Stomach (tissue), 9 donors: ENCODE results near the gene PRELID3B. TPM values are rescaled to one million over a fixed set of nuclear protein-coding genes. Genes with fewer than 3 reads are reported as not detected.

Source experiments
- DNase-seq, 2 donors: peaks; one replicate each; pipeline versions ENCODE4 v3.0.0 to v3.0.0-alpha.2; 2013 to 2019
- H3K27ac ChIP-seq, 5 donors: fragments of 200-600 bp in 4 of 5; sonication (generic) in 4 of 5; one replicate each; pipeline ENCODE4 v1.5.1; 2013 to 2019; ENCODE audit warnings: mild to moderate bottlenecking in 1 of 5, moderate library complexity in 1 of 5
- H3K27me3 ChIP-seq, 3 donors: fragments of 200-600 bp; sonication (generic); one replicate each; pipeline ENCODE4 v1.5.1; 2017 to 2019; ENCODE audit warnings: mixed run types in 1 of 3
- H3K36me3 ChIP-seq, 4 donors: fragments of 200-600 bp; sonication (generic); 1 replicate in 3 of 4; 2 replicates in 1 of 4; pipeline ENCODE4 v1.5.1; 2016 to 2019
- H3K4me1 ChIP-seq, 4 donors: fragments of 200-600 bp; sonication (generic); one replicate each; pipeline ENCODE4 v1.5.1; 2016 to 2019
- H3K4me3 ChIP-seq, 4 donors: fragments of 200-600 bp; sonication (generic) in 3 of 4; one replicate each; pipeline ENCODE4 v1.5.1; 2016 to 2019; ENCODE audit warnings: mild to moderate bottlenecking in 1 of 4
- H3K9me3 ChIP-seq, 4 donors: fragments of 200-600 bp; sonication (generic); one replicate each; pipeline ENCODE4 v1.5.1; 2016 to 2019
- EP300 ChIP-seq: sonication (generic); formaldehyde crosslinking; IDR thresholded peaks from one replicate; pipeline ENCODE4 v1.6.1; 2017; ENCODE audit warnings: antibody characterized with exemption
- POLR2A ChIP-seq, 4 donors: fragments of 450-650 bp; IDR thresholded peaks; one replicate each; pipeline ENCODE4 v1.6.1; 2016; ENCODE audit warnings: antibody characterized with exemption in 4 of 4, control low read depth in 2 of 4, mild to moderate bottlenecking in 1 of 4, moderate library complexity in 1 of 4
- POLR2AphosphoS5 ChIP-seq, 3 donors: sonication (generic); formaldehyde crosslinking; IDR thresholded peaks; one replicate each; pipeline ENCODE4 v1.6.1; 2016; ENCODE audit warnings: antibody characterized with exemption in 3 of 3
- WGBS, 5 donors: extraction: QIAGEN DNeasy Blood & Tissue Kit in 3 of 5; methylation state at CpG; one replicate each; pipeline versions ENCODE4 v1.1.5 to v1.1.7; 2013 to 2018; 5-methylcytosine and 5-hydroxymethylcytosine counted together
- intact Hi-C: fragments of 100-400 bp; cut with DNase I; formaldehyde crosslinking; loops from one replicate; pipeline ENCODE4 v1.15.1; 2023; ENCODE audit warnings: low total_unique reads
- polyA plus RNA-seq, 3 donors: library from polyadenylated mRNA; stranded (reverse); fragments of 200-250 nt; gene quantifications; one replicate each; pipeline ENCODE4 v1.2.3, GENCODE V29; 2013
- total RNA-seq, 5 donors: library from RNA; depleted of rRNA; stranded (reverse); fragments of >200 nt; gene quantifications; one replicate each; pipeline versions ENCODE4 v1.1.0 to v1.2.3, GENCODE V29; 2014 to 2016
- TF ChIP-seq, protein P1 (sequence below), 7 experiments: fragments of 450-650 bp in 4 of 7; fragments of 200-600 bp in 3 of 7; sonication (generic) in 3 of 7; IDR thresholded peaks; one replicate each; pipeline ENCODE4 v1.5.1; 2016 to 2019; ENCODE audit warnings: antibody characterized with exemption in 7 of 7, control low read depth in 2 of 7, mild to moderate bottlenecking in 1 of 7
- donor health status: healthy with polysubstance abuse.
- donor health status: Bipolar disorder and iron deficiency.
- donor health status: healthy.

PRELID3B gene
- total and polyA plus RNA-seq, 8 donors = 20.0 to 322 (median 56.1) TPM

DNA sequence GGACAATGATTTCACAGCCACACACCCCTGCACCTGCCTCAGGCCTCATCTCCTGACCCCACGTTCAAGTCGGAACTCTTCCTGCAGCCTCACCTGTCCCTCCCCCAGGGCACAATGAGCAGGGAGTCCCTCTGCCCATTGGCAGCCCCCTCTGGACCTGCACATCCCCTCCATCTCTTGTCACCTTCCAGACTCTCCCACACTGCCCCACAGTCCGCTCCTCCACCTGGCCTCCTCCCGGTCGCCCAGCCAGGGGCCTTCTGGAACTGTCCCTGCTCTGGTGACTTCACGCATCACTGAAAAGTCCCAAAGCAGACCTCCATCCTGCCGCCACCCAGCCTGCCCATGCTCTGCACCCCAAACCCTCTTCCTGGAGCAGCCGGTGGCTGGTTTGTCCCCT lies 40.2 kb downstream of the PRELID3B start:
- Histone ChIP-seq H3K4me1 (peaks cover 22 to 48% (median 39%) of the 10 kb centered on the region in 4 donors), H3K9me3 (no peaks in the 10 kb centered on the region), H3K27me3 (no peaks in the 10 kb centered on the region), H3K4me3 (no peak overlapping the region), H3K27ac (no peak overlapping the region), H3K36me3 (peaks cover 21 to 66% (median 64%) of the 10 kb centered on the region in 4 donors)
- intact Hi-C loops = no loop called here
- 85 to 98% (median 90%) methylated on average over 7 to 8 of the region's 8 CpGs for WGBS, 5 donors
- no peak for TF ChIP-seq POLR2AphosphoS5 (IDR thresholded peaks at IDR 0.05)
- DNase-seq = no peak

DNA sequence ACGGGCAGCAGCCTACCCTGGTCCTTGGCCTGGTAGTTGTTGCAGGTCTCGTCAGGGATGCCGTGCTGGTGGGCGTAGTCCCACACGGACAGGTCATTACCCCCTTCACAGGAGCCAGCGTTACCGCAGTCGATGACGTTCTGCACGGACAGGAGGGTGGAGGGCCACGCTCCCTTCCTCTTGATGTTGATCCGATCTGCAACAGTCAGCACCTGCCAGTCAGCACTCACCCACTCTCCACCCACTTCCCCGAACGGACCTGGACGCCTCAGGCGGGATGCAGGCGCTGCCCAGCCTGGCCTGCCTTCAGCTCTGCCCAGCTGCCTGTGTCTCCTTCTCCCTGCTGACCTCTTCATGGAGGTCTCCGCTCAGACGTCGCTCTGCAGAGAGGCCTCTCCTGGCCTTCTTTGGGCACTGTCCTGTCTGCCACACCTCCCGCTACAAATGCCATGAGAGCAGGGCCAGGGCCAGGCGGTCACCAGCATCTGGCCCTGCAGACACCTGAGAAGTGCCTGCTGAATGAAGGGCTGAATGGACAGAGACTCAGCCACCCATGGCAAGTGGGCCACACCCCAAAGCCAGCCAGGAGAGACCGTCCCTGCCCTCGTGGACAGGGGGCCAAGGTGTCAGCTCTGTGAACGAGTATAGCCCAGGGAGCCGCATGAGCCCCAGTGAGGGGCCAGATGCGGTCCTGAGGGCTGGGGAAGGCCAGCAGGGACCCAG lies 41.0 kb downstream of the PRELID3B start:
- no peak for DNase-seq
- Histone ChIP-seq H3K27me3 (no peaks in the 10 kb centered on the region), H3K4me1 (peaks cover 20 to 44% (median 35%) of the 10 kb centered on the region in 4 donors), H3K4me3 (no peak overlapping the region), H3K27ac (no peak overlapping the region), H3K36me3 (peaks cover 29 to 74% (median 71%) of the 10 kb centered on the region in 4 donors), H3K9me3 (no peaks in the 10 kb centered on the region)
- TF ChIP-seq POLR2A (IDR thresholded peaks at IDR 0.05) = no peak
- no peak for TF ChIP-seq POLR2AphosphoS5 (IDR thresholded peaks at IDR 0.05)
- TF ChIP-seq, protein P1, sequence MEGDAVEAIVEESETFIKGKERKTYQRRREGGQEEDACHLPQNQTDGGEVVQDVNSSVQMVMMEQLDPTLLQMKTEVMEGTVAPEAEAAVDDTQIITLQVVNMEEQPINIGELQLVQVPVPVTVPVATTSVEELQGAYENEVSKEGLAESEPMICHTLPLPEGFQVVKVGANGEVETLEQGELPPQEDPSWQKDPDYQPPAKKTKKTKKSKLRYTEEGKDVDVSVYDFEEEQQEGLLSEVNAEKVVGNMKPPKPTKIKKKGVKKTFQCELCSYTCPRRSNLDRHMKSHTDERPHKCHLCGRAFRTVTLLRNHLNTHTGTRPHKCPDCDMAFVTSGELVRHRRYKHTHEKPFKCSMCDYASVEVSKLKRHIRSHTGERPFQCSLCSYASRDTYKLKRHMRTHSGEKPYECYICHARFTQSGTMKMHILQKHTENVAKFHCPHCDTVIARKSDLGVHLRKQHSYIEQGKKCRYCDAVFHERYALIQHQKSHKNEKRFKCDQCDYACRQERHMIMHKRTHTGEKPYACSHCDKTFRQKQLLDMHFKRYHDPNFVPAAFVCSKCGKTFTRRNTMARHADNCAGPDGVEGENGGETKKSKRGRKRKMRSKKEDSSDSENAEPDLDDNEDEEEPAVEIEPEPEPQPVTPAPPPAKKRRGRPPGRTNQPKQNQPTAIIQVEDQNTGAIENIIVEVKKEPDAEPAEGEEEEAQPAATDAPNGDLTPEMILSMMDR (IDR thresholded peaks at IDR 0.05) = no peak
- no peak for TF ChIP-seq EP300
- intact Hi-C loops = no loop called here
- 86 to 94% (median 92%) methylated on average over 21 to 27 of the region's 27 CpGs for WGBS, 5 donors

DNA sequence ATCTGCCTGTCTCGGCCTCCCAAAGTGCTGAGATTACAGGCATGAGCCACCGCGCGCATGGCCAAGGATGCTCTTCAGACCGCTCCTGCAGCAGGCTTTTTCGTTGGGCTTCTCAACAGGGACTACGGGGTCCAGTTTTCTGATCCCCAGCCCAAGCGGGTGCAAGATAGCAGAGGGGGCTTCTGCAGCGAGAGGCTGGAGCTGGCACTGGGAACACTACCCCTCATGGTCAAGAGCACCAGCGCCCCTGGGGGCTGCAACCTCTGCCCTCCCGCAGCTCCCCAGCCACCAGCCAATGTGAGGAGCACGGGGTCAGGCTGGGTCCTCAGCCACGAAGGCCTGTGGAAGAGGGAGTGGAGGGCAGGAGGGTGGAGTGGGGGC lies 41.5 kb downstream of the PRELID3B start:
- no peak for DNase-seq
- peaks cover 34 to 79% (median 77%) of the 10 kb centered on the region in 4 donors for H3K36me3 ChIP-seq
- no peak overlapping the region for H3K4me3 ChIP-seq
- 74 to 94% (median 89%) methylated on average over 5 to 13 of the region's 13 CpGs for WGBS, 5 donors
- peaks cover 16 to 39% (median 33%) of the 10 kb centered on the region in 4 donors for H3K4me1 ChIP-seq
- no peak overlapping the region for H3K27ac ChIP-seq
- intact Hi-C loops = no loop called here
- TF ChIP-seq, protein P1 (IDR thresholded peaks at IDR 0.05) = no peak
- H3K9me3 ChIP-seq = no peaks in the 10 kb centered on the region
- no peaks in the 10 kb centered on the region for H3K27me3 ChIP-seq

DNA sequence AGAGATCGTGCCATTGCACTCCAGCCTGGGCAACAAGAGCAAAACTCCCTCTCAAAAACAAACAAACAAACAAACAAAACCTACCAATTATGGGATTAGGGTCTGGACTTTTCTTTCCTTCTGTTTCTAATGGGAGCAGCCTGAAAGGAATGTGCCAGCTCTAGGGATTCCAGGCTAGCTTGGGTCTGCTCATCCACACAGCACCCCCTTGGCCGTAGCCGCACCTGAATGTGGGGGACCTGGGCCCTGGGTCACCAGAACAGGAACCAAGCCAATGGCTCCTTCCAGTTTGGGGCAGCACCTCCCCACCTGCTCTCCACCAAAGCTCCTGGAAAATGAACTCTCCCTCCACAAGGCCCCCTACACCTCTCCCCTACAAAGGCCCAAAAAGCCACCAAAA lies 42.3 kb downstream of the PRELID3B start:
- Histone ChIP-seq H3K27me3 (no peaks in the 10 kb centered on the region), H3K4me1 (peaks cover 9 to 39% (median 30%) of the 10 kb centered on the region in 4 donors), H3K36me3 (peaks cover 40 to 86% (median 84%) of the 10 kb centered on the region in 4 donors), H3K4me3 (no peak overlapping the region), H3K27ac (no peak overlapping the region), H3K9me3 (no peaks in the 10 kb centered on the region)
- intact Hi-C loops = no loop called here
- WGBS, 5 donors = 66 to 82% (median 68%) methylated on average over 3 of the region's 3 CpGs
- TF ChIP-seq POLR2A (IDR thresholded peaks at IDR 0.05) (no peak), EP300 (no peak), POLR2AphosphoS5 (IDR thresholded peaks at IDR 0.05) (no peak)
- TF ChIP-seq, protein P1 (IDR thresholded peaks at IDR 0.05) = no peak
- no peak for DNase-seq

DNA sequence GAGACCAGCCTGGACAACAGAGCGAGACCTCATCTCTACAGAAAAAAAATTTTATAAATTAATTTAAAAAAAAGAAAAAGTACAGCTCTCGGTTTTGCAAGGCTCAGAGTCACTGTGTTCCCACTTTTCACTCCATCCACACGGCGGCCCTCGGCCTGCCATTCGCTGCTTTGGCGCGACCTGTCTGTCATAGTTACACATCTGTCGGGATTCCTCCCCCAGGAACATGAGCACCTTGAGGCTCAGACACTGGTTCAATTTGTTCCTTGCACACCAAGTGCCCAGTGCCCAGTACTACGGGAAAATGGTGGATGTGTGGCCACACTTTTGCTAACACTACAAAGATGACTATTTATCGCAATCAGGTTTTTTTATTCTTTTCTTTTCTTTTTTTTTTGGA lies 43.9 kb downstream of the PRELID3B start:
- DNase-seq = no peak
- Histone ChIP-seq H3K36me3 (peaks cover 53 to 100% (median 95%) of the 10 kb centered on the region in 4 donors), H3K27me3 (no peaks in the 10 kb centered on the region), H3K4me3 (no peak overlapping the region), H3K9me3 (no peaks in the 10 kb centered on the region), H3K4me1 (peaks cover 0 to 28% (median 13%) of the 10 kb centered on the region in 4 donors), H3K27ac (no peak overlapping the region)
- 87 to 95% (median 93%) methylated on average over 11 of the region's 11 CpGs for WGBS, 5 donors
- intact Hi-C loops = no loop called here
- TF ChIP-seq POLR2AphosphoS5 (IDR thresholded peaks at IDR 0.05) (no peak), POLR2A (IDR thresholded peaks at IDR 0.05) (no peak), EP300 (no peak)
- TF ChIP-seq, protein P1 (IDR thresholded peaks at IDR 0.05) = no peak
